Cardiac muscle cell (in vitro differentiated cells and primary cell): ENCODE measurements around the gene DNAJC6. TPM values are rescaled to one million over a fixed set of nuclear protein-coding genes. Genes with fewer than 3 reads are reported as not detected.

Source experiments
- DNase-seq, 2 donors: peaks; one replicate each; pipeline versions ENCODE4 v3.0.0 to v3.0.0-alpha.2; 2010 to 2017; ENCODE audit warnings: low read depth in 1 of 2, low spot score in 1 of 2
- H3K27ac ChIP-seq: fragments of 200-600 bp; sonication (generic); 2 replicates; pipeline ENCODE4 v1.5.1; 2016
- H3K27me3 ChIP-seq: fragments of 200-600 bp; sonication (generic); 2 replicates; pipeline ENCODE4 v1.6.0; 2016; ENCODE audit warnings: control low read depth
- H3K36me3 ChIP-seq: fragments of 200-600 bp; sonication (generic); 2 replicates; pipeline ENCODE4 v1.5.1; 2016; ENCODE audit warnings: control low read depth
- H3K4me1 ChIP-seq: fragments of 200-600 bp; sonication (generic); 2 replicates; pipeline ENCODE4 v1.8.1; 2017; ENCODE audit warnings: low read depth, mild to moderate bottlenecking, mixed run types
- H3K4me3 ChIP-seq: fragments of 200-600 bp; sonication (generic); 2 replicates; pipeline ENCODE4 v1.5.1; 2016; ENCODE audit warnings: mild to moderate bottlenecking
- H3K9me3 ChIP-seq: fragments of 200-600 bp; sonication (generic); 2 replicates; pipeline ENCODE4 v1.5.1; 2017; ENCODE audit warnings: low read depth, mild to moderate bottlenecking, control low read depth
- CTCF ChIP-seq: IDR thresholded peaks from 2 replicates; pipeline ENCODE4 v1.5.1; 2012; ENCODE audit warnings: low read depth, mild to moderate bottlenecking, low read length
- polyA plus RNA-seq: library from polyadenylated mRNA; unstranded; fragments of >200 nt; fragmentation: Nextera tagmentation; extraction: Ambion mirVana; gene quantifications from 2 replicates; pipeline ENCODE4 v1.2.1, GENCODE V29; 2016
- total RNA-seq: library from RNA; depleted of rRNA; stranded (reverse); fragments of >200 nt; gene quantifications from 2 replicates; pipeline ENCODE4 v1.2.3, GENCODE V29; 2016

The DNAJC6 gene
- total and polyA plus RNA-seq, 2 experiments from 2014 or later: 26.0 to 54.5 TPM

GRCh38 chr1:65265296-65265650 lies 44.1 kb upstream of the DNAJC6 start:
- no peak for DNase-seq
- no peak for TF ChIP-seq CTCF
- no peaks in the 10 kb centered on the region for H3K9me3 ChIP-seq

GRCh38 chr1:65265651-65266351 lies 43.5 kb upstream of the DNAJC6 start:
- Histone ChIP-seq H3K36me3 (no peaks in the 10 kb centered on the region), H3K27ac (peak overlapping the region; percentile 70), H3K4me3 (peak overlapping the region; percentile 35), H3K9me3 (no peaks in the 10 kb centered on the region), H3K4me1 (peaks cover 28% of the 10 kb centered on the region), H3K27me3 (no peaks in the 10 kb centered on the region)
- peak; percentile 57 to 86 for DNase-seq
- peak; percentile 42 for TF ChIP-seq CTCF

More at GRCh38 chr1:65265296-65265650, 44.1 kb upstream of the DNAJC6 start:
- H3K4me3 ChIP-seq: peak overlapping the region; percentile 35
- no peaks in the 10 kb centered on the region for H3K36me3 ChIP-seq
- peaks cover 28% of the 10 kb centered on the region for H3K4me1 ChIP-seq
- no peaks in the 10 kb centered on the region for H3K27me3 ChIP-seq
- no peak overlapping the region for H3K27ac ChIP-seq

DNA sequence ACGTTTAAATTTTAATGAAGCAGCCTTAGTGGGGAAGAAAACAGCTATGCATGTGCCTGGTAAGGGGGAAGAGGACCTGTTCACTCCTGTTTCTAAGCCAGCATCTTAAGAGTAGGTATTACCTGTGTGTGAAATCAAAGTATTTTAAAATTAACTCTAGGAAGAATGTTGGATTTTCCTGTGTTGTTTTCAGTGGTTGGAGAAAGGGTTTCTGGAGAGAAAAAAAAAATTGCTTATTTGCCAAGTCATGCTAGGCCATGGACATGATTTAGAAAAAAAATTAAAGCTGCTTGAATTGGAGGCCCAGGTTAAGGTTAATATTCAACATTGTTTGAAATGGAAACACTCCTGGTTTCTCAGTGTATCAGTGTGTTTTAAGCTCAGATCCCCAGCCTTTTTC lies 42.9 kb upstream of the DNAJC6 start:
- peak overlapping the region; percentile 70 for H3K27ac ChIP-seq
- no peaks in the 10 kb centered on the region for H3K9me3 ChIP-seq
- no peak for DNase-seq
- no peak for TF ChIP-seq CTCF
- no peaks in the 10 kb centered on the region for H3K27me3 ChIP-seq
- no peak overlapping the region for H3K4me3 ChIP-seq
- H3K36me3 ChIP-seq: no peaks in the 10 kb centered on the region
- H3K4me1 ChIP-seq: peaks cover 28% of the 10 kb centered on the region

DNA sequence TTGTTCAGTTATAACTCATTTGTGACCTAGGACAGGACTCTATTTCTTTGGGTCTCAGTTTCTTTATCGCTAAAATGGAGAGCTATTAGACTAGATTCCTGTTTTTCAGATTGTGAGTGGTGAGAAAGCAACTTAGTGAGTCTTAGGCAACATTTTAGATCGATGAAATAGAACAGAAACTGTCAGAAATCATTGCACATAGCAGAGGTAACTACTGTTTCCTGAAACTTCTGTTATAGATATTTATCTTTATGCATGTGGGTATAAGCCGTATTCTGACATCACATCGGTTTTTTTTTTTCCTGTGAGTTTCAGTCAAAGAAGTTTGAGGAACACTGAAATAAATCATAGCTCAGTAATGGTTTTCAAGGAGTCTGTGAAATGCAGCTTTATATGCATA lies 42.1 kb upstream of the DNAJC6 start:
- Histone ChIP-seq H3K4me1 (peaks cover 28% of the 10 kb centered on the region), H3K27me3 (no peaks in the 10 kb centered on the region), H3K36me3 (no peaks in the 10 kb centered on the region), H3K9me3 (no peaks in the 10 kb centered on the region), H3K4me3 (no peak overlapping the region), H3K27ac (no peak overlapping the region)
- no peak for DNase-seq
- no peak for TF ChIP-seq CTCF

DNA sequence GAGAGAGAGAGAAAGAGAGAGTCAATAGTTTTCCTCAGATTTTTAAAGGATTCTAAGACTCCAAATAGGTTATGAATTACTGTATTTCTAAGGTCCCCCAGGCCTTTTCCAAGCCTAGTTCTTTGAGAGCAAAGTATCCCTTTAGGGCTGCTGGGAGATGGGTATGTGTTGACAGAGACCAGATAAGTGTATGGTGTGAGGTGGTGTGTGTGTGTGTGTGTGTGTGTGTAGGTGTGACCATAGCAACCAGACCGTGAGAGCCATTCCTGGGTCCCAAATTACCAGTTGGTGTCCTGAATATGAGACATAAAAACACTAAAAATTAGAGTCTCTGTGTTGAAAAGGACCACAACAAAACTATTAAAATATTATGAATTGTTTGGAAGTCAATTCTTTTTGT lies 41.7 kb upstream of the DNAJC6 start:
- H3K27me3 ChIP-seq: no peaks in the 10 kb centered on the region
- no peaks in the 10 kb centered on the region for H3K36me3 ChIP-seq
- TF ChIP-seq CTCF: no peak
- DNase-seq: no peak
- peaks cover 28% of the 10 kb centered on the region for H3K4me1 ChIP-seq
- peak overlapping the region; percentile 34 for H3K27ac ChIP-seq
- no peaks in the 10 kb centered on the region for H3K9me3 ChIP-seq
- no peak overlapping the region for H3K4me3 ChIP-seq
